Measurements from ENCODE around the gene RARRES1. TPM values are rescaled to one million over a fixed set of nuclear protein-coding genes. Genes with fewer than 3 reads are reported as not detected.

The RARRES1 gene
- total and polyA plus RNA-seq, 2 donors: 2.4 to 7.3 TPM

DNA sequence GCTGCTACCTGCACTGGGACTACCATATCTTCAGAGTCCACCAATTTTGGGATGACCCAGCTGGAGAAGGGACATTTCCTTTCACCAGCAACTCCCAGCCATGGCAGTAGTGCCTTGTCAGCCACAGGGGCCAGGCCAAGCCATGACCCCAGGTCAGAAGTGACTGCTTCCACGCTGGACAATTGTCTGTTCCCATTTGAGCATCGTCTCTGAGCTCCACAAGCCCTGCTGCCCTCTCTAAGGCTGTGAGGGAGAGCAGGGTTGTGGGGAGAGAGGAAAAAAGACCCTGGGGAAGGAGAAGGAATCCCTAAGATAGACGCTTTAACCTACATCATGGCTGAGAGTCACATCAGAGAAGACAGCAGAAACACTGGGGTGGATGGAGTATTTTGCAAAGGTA, 7.4 kb upstream of the RARRES1 start:
- H3K27ac ChIP-seq (ENCODE audit: low read depth in 1 of 2, low read length in 1 of 2): no peak overlapping the region
- H3K36me3 ChIP-seq (ENCODE audit: control insufficient read depth in 2 of 2, insufficient read depth in 2 of 2, low read length in 1 of 2): no peaks in the 10 kb centered on the region
- H3K4me1 ChIP-seq (ENCODE audit: control insufficient read depth in 2 of 2, insufficient read depth in 2 of 2, low read length in 2 of 2): no peaks in the 10 kb centered on the region
- no peaks in the 10 kb centered on the region for H3K27me3 ChIP-seq (ENCODE audit: control insufficient read depth in 2 of 2, insufficient read depth in 1 of 2, low read length in 1 of 2)
- H3K9me3 ChIP-seq (ENCODE audit: control insufficient read depth in 2 of 2, insufficient read depth in 1 of 2, low read length in 1 of 2): peaks cover 0 to 3% of the 10 kb centered on the region in 2 donors
- H3K4me3 ChIP-seq (ENCODE audit: low read length in 2 of 2): no peak overlapping the region
- 97% methylated on average over 3 of the region's 3 CpGs for WGBS
- DNase-seq (ENCODE audit: low read depth in 6 of 9, low spot score in 9 of 9): no peak

GRCh38 chr3:158739078-158739477, 6.8 kb upstream of the RARRES1 start:
- 83% methylated on average over 4 of the region's 4 CpGs for WGBS
- Histone ChIP-seq H3K27ac (ENCODE audit: low read depth in 1 of 2, low read length in 1 of 2) (no peak overlapping the region), H3K9me3 (ENCODE audit: control insufficient read depth in 2 of 2, insufficient read depth in 1 of 2, low read length in 1 of 2) (peaks cover 0 to 3% of the 10 kb centered on the region in 2 donors), H3K27me3 (ENCODE audit: control insufficient read depth in 2 of 2, insufficient read depth in 1 of 2, low read length in 1 of 2) (no peaks in the 10 kb centered on the region), H3K4me3 (ENCODE audit: low read length in 2 of 2) (no peak overlapping the region), H3K36me3 (ENCODE audit: control insufficient read depth in 2 of 2, insufficient read depth in 2 of 2, low read length in 1 of 2) (no peaks in the 10 kb centered on the region), H3K4me1 (ENCODE audit: control insufficient read depth in 2 of 2, insufficient read depth in 2 of 2, low read length in 2 of 2) (no peaks in the 10 kb centered on the region)
- no peak for DNase-seq (ENCODE audit: low read depth in 6 of 9, low spot score in 9 of 9)

DNA sequence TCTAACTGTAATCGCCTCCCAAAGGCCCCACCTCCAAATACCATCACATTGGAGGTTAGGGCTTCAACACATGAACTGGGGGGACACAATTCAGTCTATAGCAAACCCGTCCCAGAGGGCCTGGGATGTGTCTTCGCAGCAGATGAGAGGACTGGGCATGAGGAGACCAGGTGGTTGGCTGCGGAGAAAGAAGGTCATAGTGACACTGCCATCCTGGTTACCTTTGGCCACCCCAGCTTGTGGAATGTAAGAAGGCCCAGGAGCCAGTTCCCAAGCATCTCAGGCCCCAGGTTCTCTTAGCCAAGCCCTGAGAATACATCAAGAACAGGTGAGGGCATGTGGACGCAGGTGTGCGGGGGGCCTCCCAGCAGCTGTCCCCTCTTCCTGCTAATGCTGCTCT, 6.4 kb upstream of the RARRES1 start:
- WGBS: 97% methylated on average over 6 of the region's 6 CpGs
- no peak for DNase-seq (ENCODE audit: low read depth in 6 of 9, low spot score in 9 of 9)
- Histone ChIP-seq H3K4me3 (ENCODE audit: low read length in 2 of 2) (no peak overlapping the region), H3K27ac (ENCODE audit: low read depth in 1 of 2, low read length in 1 of 2) (no peak overlapping the region), H3K27me3 (ENCODE audit: control insufficient read depth in 2 of 2, insufficient read depth in 1 of 2, low read length in 1 of 2) (peaks cover 0 to 3% of the 10 kb centered on the region in 2 donors), H3K36me3 (ENCODE audit: control insufficient read depth in 2 of 2, insufficient read depth in 2 of 2, low read length in 1 of 2) (no peaks in the 10 kb centered on the region), H3K9me3 (ENCODE audit: control insufficient read depth in 2 of 2, insufficient read depth in 1 of 2, low read length in 1 of 2) (peaks cover 0 to 3% of the 10 kb centered on the region in 2 donors), H3K4me1 (ENCODE audit: control insufficient read depth in 2 of 2, insufficient read depth in 2 of 2, low read length in 2 of 2) (no peaks in the 10 kb centered on the region)

GRCh38 chr3:158737976-158738615, 5.8 kb upstream of the RARRES1 start:
- 95% methylated on average over 9 of the region's 9 CpGs for WGBS
- no peak overlapping the region for H3K27ac ChIP-seq (ENCODE audit: low read depth in 1 of 2, low read length in 1 of 2)
- peaks cover 0 to 8% of the 10 kb centered on the region in 2 donors for H3K27me3 ChIP-seq (ENCODE audit: control insufficient read depth in 2 of 2, insufficient read depth in 1 of 2, low read length in 1 of 2)
- no peaks in the 10 kb centered on the region for H3K36me3 ChIP-seq (ENCODE audit: control insufficient read depth in 2 of 2, insufficient read depth in 2 of 2, low read length in 1 of 2)
- DNase-seq (ENCODE audit: low read depth in 6 of 9, low spot score in 9 of 9): no peak
- no peaks in the 10 kb centered on the region for H3K4me1 ChIP-seq (ENCODE audit: control insufficient read depth in 2 of 2, insufficient read depth in 2 of 2, low read length in 2 of 2)
- no peak overlapping the region for H3K4me3 ChIP-seq (ENCODE audit: low read length in 2 of 2)
- H3K9me3 ChIP-seq (ENCODE audit: control insufficient read depth in 2 of 2, insufficient read depth in 1 of 2, low read length in 1 of 2): peaks cover 0 to 3% of the 10 kb centered on the region in 2 donors

- H3K27me3 ChIP-seq (ENCODE audit: control insufficient read depth in 2 of 2, insufficient read depth in 1 of 2, low read length in 1 of 2): peaks cover 3 to 14% of the 10 kb centered on the region in 2 donors
- WGBS: 49% methylated on average over 2 of the region's 2 CpGs
- peaks cover 0 to 3% of the 10 kb centered on the region in 2 donors for H3K9me3 ChIP-seq (ENCODE audit: control insufficient read depth in 2 of 2, insufficient read depth in 1 of 2, low read length in 1 of 2)
- H3K36me3 ChIP-seq (ENCODE audit: control insufficient read depth in 2 of 2, insufficient read depth in 2 of 2, low read length in 1 of 2): no peaks in the 10 kb centered on the region
- H3K4me1 ChIP-seq (ENCODE audit: control insufficient read depth in 2 of 2, insufficient read depth in 2 of 2, low read length in 2 of 2): no peaks in the 10 kb centered on the region
- no peak overlapping the region for H3K4me3 ChIP-seq (ENCODE audit: low read length in 2 of 2)
- H3K27ac ChIP-seq (ENCODE audit: low read depth in 1 of 2, low read length in 1 of 2): no peak overlapping the region
- DNase-seq (ENCODE audit: low read depth in 6 of 9, low spot score in 9 of 9): no peak
Measured at GRCh38 chr3:158737410-158737809, 5.2 kb upstream of the RARRES1 start.

GRCh38 chr3:158735296-158736033, 3.2 kb upstream of the RARRES1 start:
- no peak for DNase-seq (ENCODE audit: low read depth in 6 of 9, low spot score in 9 of 9)

GRCh38 chr3:158733656-158734055, 1.4 kb upstream of the RARRES1 start:
- H3K9me3 ChIP-seq (ENCODE audit: control insufficient read depth in 2 of 2, insufficient read depth in 1 of 2, low read length in 1 of 2): peaks cover 0 to 3% of the 10 kb centered on the region in 2 donors
- peaks cover 16 to 34% of the 10 kb centered on the region in 2 donors for H3K27me3 ChIP-seq (ENCODE audit: control insufficient read depth in 2 of 2, insufficient read depth in 1 of 2, low read length in 1 of 2)
- no peak overlapping the region for H3K4me3 ChIP-seq (ENCODE audit: low read length in 2 of 2)
- 80% methylated on average over 3 of the region's 3 CpGs for WGBS
- H3K27ac ChIP-seq (ENCODE audit: low read depth in 1 of 2, low read length in 1 of 2): no peak overlapping the region
- H3K36me3 ChIP-seq (ENCODE audit: control insufficient read depth in 2 of 2, insufficient read depth in 2 of 2, low read length in 1 of 2): no peaks in the 10 kb centered on the region
- DNase-seq (ENCODE audit: low read depth in 6 of 9, low spot score in 9 of 9): no peak
- H3K4me1 ChIP-seq (ENCODE audit: control insufficient read depth in 2 of 2, insufficient read depth in 2 of 2, low read length in 2 of 2): peaks cover 0 to 5% of the 10 kb centered on the region in 2 donors

More at GRCh38 chr3:158735296-158736033, 3.2 kb upstream of the RARRES1 start:
- H3K9me3 ChIP-seq (ENCODE audit: control insufficient read depth in 2 of 2, insufficient read depth in 1 of 2, low read length in 1 of 2): peaks cover 0 to 3% of the 10 kb centered on the region in 2 donors
- H3K4me3 ChIP-seq (ENCODE audit: low read length in 2 of 2): no peak overlapping the region
- no peak overlapping the region for H3K27ac ChIP-seq (ENCODE audit: low read depth in 1 of 2, low read length in 1 of 2)
- H3K27me3 ChIP-seq (ENCODE audit: control insufficient read depth in 2 of 2, insufficient read depth in 1 of 2, low read length in 1 of 2): peaks cover 16 to 32% of the 10 kb centered on the region in 2 donors
- H3K36me3 ChIP-seq (ENCODE audit: control insufficient read depth in 2 of 2, insufficient read depth in 2 of 2, low read length in 1 of 2): no peaks in the 10 kb centered on the region
- H3K4me1 ChIP-seq (ENCODE audit: control insufficient read depth in 2 of 2, insufficient read depth in 2 of 2, low read length in 2 of 2): peaks cover 0 to 5% of the 10 kb centered on the region in 2 donors
- WGBS: 88% methylated on average over 7 of the region's 7 CpGs

GRCh38 chr3:158732856-158733200, 571 bp upstream of the RARRES1 start:
- H3K36me3 ChIP-seq (ENCODE audit: control insufficient read depth in 2 of 2, insufficient read depth in 2 of 2, low read length in 1 of 2): no peaks in the 10 kb centered on the region
- WGBS: 88% methylated on average over 15 of the region's 15 CpGs
- peaks cover 16 to 34% of the 10 kb centered on the region in 2 donors for H3K27me3 ChIP-seq (ENCODE audit: control insufficient read depth in 2 of 2, insufficient read depth in 1 of 2, low read length in 1 of 2)
- H3K4me3 ChIP-seq (ENCODE audit: low read length in 2 of 2): peak overlapping the region in 1 of 2 donors; percentile 27
- no peak for DNase-seq (ENCODE audit: low read depth in 6 of 9, low spot score in 9 of 9)
- H3K4me1 ChIP-seq (ENCODE audit: control insufficient read depth in 2 of 2, insufficient read depth in 2 of 2, low read length in 2 of 2): peaks cover 0 to 5% of the 10 kb centered on the region in 2 donors
- H3K9me3 ChIP-seq (ENCODE audit: control insufficient read depth in 2 of 2, insufficient read depth in 1 of 2, low read length in 1 of 2): peaks cover 0 to 3% of the 10 kb centered on the region in 2 donors
- H3K27ac ChIP-seq (ENCODE audit: low read depth in 1 of 2, low read length in 1 of 2): no peak overlapping the region

- H3K27ac ChIP-seq (ENCODE audit: low read depth in 1 of 2, low read length in 1 of 2): no peak overlapping the region
- DNase-seq (ENCODE audit: low read depth in 6 of 9, low spot score in 9 of 9): no peak
- 61% methylated on average over 14 of the region's 14 CpGs for WGBS
Measured at GRCh38 chr3:158731486-158731885, 771 bp downstream of the RARRES1 start.

More at GRCh38 chr3:158731486-158731885, 771 bp downstream of the RARRES1 start:
- H3K4me3 ChIP-seq (ENCODE audit: low read length in 2 of 2): peak overlapping the region in 1 of 2 donors; percentile 50
- H3K27me3 ChIP-seq (ENCODE audit: control insufficient read depth in 2 of 2, insufficient read depth in 1 of 2, low read length in 1 of 2): peaks cover 16 to 34% of the 10 kb centered on the region in 2 donors
- peaks cover 2 to 5% of the 10 kb centered on the region in 2 donors for H3K4me1 ChIP-seq (ENCODE audit: control insufficient read depth in 2 of 2, insufficient read depth in 2 of 2, low read length in 2 of 2)
- H3K9me3 ChIP-seq (ENCODE audit: control insufficient read depth in 2 of 2, insufficient read depth in 1 of 2, low read length in 1 of 2): peaks cover 0 to 3% of the 10 kb centered on the region in 2 donors
- no peaks in the 10 kb centered on the region for H3K36me3 ChIP-seq (ENCODE audit: control insufficient read depth in 2 of 2, insufficient read depth in 2 of 2, low read length in 1 of 2)

Measured in thymus (tissue), 11 donors.